HG03354 (cell line): ENCODE measurements around the gene ELF1.
"Not testable (repeated sequence)": the region's sequence is repeated elsewhere in the genome, so short reads cannot be mapped to it uniquely, and the experiment has no call there.

ENCODE experiments used
- ATAC-seq: cut with Tn5 transposase; IDR thresholded peaks from one replicate; pipeline ENCODE4 v1.9.1; 2021; ENCODE audit warnings: mild to moderate bottlenecking; ENCODE audit not compliant: unreplicated experiment, poor library complexity, severe bottlenecking

The ELF1 gene

DNA sequence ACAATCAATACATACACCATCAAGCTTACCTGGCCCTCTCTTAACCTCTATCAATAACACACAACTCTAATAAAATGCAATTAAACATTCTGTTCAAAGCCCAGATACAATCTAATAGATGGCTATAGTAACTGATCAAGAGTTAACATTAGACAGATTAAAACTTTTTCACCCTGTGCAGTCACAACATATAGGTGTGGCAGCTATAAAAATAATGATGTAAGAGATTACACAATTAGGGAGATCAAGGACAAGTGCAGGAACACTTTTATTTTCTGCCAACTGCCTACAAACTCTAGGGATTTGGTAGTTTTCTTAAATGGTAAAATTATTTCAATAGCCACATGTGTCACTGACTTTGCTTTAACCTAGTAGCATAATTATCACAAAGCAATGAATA is 104.3 kb downstream of the ELF1 start:
- not testable (repeated sequence) for ATAC-seq

DNA sequence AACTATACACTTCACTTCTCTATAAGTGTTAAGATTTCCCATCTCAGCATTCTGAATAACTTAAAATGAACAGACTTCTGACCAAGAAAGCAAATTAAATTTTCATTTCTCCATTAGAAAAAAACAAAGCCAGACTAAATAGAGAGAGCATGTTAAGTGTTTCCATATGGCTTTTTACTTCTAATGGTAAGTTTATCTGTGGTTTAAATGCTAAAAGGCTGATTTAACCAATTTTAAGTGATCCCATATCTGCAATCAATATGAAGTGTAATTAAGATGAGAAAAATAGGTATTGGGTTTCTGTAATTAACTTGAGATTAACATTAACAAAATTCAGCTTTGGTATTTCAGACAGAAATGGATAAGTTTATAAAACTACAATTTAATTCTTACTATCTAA is 107.8 kb downstream of the ELF1 start:
- no peak for ATAC-seq

DNA sequence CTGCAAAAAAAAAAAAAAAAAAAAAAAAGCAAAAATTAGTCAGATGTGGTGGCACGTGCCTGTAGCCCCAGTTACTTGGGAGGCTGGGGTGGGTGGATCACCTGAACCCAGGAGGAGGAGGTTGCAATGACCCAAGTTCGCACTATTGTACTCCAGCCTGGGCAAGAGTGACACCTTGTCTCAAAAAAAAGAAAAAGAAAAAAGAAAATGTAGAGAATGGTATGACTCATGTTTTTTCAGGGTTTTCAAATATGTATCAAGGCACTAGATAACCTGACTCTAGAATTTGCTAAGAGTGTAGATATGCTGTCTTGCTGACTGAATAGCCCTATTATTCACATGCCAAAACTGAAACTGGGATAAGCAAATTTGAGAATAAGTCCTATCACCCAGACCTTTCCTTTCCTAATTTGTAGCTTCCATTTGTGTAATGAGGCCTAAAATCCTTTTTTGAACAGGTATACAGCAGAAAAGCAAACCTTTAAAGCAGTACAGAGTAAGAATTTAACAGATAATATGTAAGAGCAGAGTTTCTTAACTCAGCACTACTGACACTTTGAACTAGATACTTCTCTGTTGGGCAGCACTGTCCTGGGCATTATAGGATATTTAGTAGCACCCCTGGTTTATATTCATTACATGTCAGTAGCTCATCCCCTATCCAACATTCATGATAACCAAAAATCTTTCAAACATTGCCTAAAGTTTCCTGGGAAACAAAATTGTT is 108.6 kb downstream of the ELF1 start:
- ATAC-seq = no peak

DNA sequence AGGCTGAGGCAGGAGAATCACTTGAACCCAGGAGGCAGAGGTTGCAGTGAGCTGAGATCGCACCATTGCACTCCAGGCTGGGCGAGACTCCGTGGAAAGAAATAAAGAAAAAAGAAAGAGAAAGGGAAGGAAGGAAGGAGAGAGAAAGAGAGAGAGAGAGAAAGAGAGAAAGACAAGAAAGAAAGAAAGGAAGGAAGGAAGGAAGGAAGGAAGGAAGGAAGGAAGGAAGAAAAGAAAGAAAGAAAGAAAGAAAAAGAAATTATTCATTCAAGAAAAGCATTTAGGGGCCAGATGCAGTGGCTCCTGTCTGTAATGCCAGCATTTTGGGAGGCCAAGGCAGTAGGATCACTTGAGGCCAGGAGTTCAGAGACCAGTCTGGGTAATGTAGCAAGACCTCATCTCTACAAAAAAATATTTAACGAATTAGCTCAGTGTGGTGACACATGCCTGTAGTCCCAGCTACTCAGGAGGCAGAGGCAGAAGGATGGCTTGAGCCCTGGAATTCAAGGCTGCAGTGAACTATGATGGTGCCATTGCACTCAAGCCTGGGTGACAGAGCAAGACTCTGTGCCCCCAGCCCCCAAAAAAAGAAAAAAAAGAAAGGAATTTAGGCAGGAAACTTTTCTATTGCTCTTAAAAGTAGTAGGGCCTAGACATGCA is 109.4 kb downstream of the ELF1 start:
- not testable (repeated sequence) for ATAC-seq

DNA sequence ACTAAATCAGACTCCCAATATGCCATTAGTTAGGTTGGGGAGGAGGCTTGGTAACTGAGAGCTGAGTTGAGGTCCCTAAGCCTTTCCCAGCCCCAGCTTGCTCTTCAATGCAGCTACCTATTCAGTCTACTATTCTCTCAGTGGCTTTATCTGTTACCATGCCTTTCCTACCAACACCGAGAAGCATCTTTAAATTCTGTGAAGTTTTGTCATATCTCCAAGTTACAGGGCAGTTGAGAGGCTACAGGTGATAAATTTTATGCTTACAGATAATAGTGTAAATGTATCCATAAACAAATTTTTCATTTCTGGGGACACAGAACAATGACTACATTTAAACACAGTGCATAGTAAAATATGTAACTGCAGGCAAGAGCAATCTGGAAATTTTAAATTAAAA is 110.6 kb downstream of the ELF1 start:
- ATAC-seq = no peak

DNA sequence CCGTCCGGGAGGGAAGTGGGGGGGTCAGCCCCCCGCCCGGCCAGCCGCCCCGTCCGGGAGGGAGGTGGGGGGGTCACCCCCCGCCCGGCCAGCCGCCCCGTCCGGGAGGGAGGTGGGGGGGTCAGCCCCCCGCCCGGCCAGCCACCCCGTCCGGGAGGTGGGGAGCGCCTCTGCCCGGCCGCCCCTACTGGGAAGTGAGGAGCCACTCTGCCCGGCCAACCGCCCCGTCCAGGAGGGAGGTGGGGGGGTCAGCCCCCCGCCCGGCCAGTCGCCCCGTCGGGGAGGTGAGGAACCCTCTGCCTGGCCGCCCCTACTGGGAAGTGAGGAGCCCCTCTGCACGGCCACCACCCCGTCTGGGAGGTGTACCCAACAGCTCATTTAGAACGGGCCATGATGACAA is 118.1 kb downstream of the ELF1 start:
- not testable (repeated sequence) for ATAC-seq

DNA sequence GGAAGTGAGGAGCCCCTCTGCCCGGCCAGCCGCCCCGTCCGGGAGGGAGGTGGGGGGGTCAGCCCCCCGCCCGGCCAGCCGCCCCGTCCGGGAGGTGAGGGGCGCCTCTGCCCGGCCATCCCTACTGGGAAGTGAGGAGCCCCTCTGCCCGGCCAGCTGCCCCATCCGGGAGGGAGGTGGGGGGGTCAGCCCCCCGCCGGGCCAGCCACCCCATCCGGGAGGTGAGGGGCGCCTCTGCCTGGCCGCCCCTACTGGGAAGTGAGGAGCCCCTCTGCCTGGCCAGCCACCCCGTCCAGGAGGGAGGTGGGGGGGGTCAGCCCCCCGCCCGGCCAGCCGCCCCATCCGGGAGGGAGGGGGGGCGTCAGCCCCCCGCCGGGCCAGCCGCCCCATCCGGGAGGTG is 118.5 kb downstream of the ELF1 start:
- ATAC-seq = not testable (repeated sequence)

DNA sequence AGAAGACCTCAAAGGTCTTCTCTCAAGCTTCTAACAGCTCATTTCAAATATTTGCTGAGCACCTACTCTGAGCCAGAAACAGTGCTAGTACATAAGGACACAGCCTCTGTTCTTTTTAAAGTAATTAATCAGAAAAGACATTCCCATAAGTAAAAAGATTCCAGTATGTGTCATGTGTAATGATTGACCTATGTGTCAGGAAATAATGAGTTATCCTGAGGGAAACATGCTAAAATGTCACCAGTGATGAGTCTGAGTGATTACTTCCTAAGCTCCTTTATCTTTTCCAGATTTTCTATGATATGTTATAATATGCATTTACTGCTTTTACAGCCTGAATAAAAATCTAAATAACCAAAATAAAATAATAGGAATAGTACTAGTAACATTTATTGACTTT is 122.1 kb downstream of the ELF1 start:
- no peak for ATAC-seq

DNA sequence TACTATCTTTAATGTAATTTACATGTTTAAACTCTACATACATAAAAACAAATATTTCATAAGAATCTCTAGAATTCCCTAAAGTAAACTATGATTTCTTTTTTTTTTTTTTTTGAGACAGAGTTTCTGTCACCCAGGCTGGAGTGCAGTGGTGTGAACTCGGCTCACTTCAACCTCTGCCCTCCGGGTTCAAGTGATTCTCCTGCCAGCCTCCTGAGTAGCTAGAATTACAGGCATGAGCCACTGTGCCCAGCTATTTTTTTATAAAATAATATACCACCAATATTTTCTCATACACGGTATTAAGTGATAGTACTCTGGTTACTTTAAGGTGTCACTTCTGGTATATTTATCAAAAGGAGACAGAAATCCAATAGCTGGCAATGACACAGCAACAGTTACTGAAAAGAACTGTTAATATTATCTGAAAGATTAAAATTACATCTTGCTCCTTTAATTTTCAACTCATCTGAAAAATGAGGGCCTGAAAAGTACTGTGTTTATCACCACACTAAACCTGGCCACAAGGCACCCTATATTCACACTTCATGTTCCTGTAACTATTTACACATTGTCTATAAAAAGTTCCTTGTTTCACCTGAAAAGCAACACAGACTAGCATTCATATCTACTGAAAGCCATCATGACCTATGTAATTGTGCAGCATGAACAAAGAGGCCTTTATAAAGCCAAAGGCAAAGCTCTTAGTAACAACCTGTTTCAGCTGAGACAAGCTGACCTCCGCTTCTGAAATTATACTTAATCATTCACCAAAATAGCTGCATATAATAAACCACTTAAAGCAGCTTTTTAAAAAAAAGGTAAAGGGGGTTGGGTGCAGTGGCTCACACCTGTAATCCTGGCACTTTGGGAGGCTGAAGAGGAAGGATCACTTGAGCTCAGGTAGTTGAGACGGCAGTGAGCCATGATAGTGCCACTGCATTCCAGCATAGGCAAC is 123.6 kb downstream of the ELF1 start:
- ATAC-seq = no peak

DNA sequence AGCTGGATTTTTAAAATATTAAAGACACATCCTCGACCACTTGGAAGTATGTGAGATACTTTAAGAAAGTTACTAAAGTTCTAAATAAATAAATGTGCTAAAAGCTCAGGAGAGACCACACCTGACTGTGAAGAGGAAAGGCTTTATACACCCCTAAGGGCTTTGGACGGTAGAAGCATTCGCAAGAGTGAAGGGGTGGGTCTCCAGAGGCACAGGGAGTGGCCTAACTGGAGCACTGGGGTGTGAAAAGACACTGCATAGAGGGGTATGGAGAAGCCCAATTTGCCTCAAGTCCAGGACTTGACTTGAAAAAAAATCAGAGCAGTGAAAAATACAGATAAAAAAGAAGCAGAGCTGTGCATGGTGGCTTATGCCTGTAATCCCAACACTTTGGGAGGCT is 125.5 kb downstream of the ELF1 start:
- ATAC-seq = not testable (repeated sequence)

DNA sequence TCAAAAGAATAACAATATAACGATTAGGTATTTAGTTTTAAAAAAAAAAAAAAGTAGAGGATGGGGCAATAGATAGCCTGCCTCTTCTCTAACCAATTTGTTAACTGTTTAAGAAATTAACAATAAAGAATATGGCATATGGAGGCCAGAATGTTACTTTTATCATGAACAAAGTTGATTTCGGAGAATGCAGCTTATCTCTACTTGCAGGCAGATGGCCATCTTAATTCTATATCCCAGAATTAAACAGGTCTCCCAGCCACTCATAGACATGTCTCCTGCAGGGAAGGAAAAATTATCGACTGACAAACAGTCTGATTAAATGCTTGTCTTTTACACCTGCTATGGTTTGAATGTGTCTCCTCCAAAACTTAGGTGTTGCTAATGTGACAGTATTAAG is 133.1 kb downstream of the ELF1 start:
- ATAC-seq = no peak

DNA sequence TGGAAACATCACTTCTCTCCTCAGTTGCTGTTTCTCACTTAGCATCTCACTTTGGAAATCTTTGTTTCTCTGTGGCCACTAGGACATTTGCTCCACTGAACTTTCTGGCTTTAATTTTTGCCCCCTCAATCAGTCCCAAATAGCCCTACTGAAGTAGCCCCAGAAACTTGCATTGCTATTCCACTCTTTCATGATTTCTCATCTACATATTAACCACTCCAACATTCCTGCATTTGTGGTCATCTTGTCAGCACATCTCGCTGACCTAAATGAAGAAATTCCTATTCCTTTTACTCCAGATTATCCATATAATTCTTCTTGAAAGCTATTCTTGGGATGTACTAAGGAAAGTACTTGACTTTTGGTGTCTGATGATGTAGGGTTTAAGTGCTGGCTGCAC is 134.9 kb downstream of the ELF1 start:
- ATAC-seq = not testable (repeated sequence)
